T-helper 2 cell (primary cell): Measurements from ENCODE around the gene PANK4.
A peak's percentile ranks its signal among the peaks of the same experiment; 100 is the strongest.
"Not testable (repeated sequence)": the region's sequence is repeated elsewhere in the genome, so short reads cannot be mapped to it uniquely, and the experiment has no call there.

Source experiments
- DNase-seq, 5 experiments: peaks; one replicate each; pipeline versions ENCODE4 v3.0.0 to v3.0.0-alpha.2; 2012 to 2022

The PANK4 gene

DNA sequence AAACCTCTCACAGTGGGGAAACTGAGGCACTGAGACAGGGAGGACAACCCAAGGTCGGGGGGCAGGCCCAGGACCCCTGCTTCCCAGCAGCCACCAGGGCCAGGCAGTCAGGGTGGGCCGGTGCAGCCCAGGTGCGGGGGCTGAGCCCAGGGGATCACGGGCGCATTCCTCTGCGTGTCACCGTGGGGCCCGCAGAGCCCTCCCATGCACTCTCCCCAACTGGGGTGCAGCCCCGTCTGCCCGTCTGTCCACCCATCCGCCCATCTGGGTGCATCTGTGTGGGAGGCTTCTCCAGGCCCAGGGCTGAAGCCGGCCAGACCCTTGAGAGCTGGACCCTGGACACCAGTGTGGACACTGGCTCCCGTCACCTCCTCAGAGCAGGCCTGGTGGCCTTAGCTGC is 53.2 kb downstream of the PANK4 start:
- no peak for DNase-seq

DNA sequence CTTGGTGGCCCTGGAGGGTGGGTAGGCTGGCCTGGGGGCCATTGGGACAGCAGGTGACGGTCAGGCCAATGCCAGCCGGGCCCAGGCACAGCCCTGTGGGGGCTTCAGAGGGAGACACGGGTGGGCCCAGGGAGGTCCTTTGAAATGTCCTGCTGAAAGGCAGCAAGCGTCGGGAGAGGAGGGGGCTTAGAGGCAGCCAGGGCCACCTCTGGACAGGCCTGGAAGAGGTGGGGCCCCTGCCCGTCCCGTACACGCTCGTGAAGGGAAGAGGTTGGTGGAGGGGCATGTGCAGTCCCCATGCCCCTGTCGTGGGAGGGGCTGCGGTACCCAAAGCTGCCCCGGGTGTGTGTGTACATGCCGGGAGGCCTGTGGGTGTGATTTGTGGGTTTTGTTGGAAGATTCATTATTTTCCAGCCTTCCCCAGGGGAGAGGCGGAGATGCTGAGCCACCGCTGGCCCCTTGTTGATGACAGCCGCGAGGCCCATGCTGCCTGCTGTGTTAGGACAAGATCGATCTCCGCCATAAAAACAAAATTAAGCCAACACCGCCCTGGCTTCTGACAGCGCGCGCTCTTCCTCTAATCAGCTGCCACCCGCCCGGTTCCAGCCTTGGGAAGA is 53.7 kb downstream of the PANK4 start:
- DNase-seq: no peak

DNA sequence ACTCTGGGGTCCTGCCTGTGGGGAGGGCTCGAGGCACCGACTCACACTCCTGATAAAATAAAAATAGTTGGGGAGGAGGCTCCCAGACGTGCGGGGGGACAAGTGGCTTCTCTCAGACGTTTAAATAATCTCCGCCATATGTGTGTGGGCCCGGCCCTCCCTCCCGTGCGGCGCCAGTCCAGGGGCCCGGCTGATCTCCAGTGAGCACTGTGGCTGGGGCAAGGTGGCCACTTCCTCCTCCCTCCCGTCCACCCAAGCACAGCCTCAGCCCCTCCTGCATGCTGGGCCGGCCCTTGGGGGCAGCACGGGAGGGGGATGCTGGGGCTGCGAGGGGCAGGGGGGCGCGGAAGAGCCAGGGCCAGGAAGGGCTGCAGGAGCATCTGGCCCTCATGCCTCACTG is 54.3 kb downstream of the PANK4 start:
- no peak for DNase-seq

DNA sequence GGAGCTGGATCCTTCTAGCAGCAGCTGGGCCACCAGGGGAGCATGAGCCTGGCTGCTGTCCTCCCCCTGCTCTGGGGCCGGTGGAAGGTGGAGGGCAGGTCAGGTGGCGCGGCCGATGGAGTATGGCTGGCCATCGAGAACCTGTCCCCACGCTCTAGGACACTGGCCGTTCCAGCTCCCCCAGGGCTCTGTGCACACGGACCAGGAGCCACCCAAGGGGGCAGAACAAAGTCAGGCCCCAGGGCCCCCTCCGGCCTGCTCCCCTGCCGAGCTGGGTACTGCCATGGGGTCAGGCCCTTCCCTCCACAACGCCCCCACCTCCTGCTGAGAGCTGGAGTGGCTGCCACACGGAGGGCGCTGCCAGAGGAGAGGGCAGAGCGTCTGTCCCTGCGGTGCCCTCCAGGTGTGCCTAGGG is 54.8 kb downstream of the PANK4 start:
- no peak for DNase-seq

DNA sequence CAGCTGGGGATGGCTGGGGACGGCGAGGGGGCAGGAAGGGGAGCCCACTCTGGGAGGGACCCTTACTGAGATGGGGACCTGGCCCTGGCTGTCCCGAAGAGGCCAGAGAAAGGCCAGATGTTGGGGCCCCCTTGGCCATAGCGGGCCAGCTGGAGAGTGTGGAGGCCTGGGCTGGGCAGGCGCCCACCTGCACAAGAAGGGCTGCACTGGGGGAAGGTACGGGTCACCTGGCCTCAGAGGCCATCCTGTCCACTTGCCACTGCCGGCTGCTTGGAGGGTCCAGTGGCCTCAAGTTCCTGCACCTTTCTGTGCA is 55.3 kb downstream of the PANK4 start:
- DNase-seq: no peak

DNA sequence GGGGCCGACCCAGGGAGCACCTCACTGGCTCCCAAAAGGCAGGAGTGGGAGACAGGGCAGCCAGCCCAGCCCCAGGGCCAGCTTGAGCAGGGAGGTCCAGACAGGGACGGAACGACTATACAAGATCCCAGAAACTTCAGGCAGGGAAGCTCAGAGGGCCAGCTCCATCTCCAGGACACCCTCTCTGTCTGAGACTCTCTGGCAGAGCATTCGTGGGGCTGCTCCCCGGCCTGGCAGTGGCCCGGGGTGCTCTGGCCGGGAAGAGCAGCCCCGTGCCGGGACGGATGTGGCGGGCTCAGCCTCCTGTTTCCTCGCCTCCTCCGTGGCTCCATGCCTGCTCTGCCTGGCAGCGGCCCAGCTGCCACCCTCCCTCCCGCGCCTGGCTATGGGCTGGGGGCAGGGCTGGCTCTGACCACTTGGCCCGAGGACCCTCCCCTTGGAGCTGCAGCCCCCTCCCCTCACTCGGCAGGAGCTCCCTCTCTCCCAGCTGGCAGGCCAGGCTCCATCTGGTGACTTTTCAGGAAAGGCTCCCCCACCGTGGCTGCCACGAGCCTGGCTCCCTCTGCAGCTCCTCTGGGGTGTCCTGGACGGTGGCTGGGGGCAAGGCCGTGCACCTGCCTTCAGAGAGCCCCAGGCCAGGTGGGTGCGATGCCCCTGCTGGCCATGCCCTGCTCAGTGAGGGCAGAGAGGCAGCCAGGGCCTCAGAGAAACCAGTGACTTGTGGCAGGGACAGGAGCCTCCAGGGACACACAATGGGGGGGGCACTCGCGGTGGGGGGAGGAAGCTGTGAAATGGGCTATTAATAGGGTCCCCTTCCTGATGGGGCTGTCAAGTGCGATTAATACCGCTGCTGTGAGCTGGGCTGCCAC is 55.9 kb downstream of the PANK4 start:
- DNase-seq: no peak

DNA sequence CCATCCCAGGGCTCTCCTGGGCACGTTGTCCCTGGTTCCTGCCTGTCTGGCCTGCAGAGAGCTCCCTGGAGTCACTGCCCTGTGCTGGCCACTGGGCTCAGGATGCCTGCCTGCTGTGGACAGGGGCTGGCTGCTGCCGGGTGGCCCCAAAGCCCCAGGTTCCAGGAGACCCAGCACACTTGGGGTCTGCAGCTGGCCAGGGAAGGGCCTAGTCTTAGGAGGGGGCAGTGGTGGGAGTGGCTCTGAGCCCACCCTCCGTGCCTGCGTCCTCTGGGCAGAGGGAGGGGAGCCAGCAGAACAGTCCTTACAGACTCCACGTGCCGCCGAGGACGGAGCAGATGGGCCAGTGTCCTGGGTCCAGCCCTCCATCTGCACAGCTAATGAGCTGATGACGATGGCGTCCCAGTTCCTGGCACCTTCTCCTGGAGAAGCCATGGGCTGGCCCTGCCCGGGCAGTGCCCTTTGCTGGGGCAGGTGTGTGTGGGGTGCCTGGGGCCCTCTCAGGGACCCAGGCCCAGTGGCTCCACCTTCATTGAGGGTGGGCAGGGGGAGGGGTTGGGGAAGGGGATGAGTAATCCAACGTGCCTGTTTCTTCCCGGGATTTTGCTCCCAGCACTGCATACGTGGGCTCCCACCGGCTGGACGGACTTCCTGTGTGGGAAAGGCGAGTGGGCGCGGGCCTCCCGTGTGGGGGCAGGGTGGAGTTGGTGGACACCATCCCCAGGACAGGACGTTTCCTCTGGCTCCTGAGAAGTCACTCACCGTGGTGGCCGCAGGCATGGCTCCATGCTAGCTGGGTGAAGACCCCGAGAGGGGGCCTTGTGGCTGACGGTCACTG is 57.1 kb downstream of the PANK4 start:
- DNase-seq: no peak

DNA sequence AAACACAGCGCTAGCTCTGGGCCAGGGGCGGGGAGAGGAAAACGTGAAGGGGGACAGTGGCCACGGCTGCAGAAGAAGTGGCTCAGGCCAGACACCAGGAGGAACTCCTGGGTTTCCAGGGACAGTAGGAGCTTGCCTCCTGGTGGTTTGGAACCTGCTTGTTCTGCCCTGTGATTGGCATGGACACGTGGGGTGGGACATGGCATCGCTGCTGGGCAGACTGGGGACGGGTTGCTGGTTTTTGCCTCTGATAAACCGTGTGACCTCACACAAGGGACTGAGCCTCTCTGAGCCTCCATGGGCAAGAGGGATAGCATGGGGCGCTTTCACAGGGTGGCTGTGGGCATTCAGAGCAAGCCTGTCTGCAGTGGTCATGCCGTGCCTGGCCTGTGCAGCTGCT is 57.9 kb downstream of the PANK4 start:
- no peak for DNase-seq

DNA sequence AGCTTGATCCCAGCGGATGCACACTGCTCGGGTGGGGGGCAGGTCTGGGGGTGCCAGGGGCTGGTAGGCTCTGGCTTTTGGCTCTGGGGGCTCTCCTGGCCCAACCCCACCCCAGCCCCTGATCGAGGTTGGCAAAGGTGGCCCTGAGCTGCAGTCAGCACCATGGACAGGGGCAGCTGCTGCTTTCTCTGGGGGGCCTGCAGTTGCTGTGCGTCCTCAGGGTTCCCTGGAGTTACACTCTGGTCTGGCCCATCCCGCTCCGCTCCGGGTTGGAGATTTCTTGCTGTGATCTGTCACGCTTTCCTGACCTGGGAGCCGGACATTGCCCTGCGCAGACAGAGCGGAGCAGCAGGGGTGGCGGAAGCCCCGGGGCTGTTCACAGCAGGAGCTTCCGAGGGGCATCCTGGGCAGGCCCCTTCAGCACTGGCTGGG is 58.3 kb downstream of the PANK4 start:
- peak in 4 of 5 experiments; percentile 14 to 30 (median 21) for DNase-seq

DNA sequence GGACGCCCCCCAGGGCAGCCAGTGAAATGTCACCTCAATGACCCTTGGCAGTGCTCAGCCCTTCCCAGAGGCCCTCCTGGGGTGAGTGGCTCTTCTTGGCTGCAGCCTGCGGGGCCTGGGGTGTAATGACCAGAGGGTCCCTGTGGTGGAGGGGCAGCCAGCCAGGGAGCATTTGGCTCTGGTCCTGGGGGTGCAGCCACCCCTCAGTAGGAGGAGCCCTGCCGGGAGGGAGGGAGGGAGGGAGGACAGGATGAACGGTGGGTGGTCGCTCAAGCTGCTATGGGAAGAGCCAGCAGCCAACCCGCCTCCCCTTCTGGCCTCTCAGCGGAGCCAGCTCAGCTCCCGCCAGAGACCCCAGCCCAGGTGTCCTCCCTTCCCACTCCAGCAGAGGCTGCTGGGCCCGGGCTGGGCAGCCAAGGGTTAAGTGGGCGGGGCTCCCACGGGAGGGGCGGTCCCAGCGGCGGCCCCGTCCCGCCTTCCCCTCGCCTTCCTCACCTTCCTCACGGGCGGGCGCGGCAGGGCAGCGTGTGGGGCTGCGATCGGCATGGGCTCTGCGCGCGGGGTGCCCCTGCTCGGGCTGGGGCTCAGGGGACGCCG is 59.3 kb downstream of the PANK4 start:
- DNase-seq: peak in 2 of 5 experiments; percentile 8 to 16

DNA sequence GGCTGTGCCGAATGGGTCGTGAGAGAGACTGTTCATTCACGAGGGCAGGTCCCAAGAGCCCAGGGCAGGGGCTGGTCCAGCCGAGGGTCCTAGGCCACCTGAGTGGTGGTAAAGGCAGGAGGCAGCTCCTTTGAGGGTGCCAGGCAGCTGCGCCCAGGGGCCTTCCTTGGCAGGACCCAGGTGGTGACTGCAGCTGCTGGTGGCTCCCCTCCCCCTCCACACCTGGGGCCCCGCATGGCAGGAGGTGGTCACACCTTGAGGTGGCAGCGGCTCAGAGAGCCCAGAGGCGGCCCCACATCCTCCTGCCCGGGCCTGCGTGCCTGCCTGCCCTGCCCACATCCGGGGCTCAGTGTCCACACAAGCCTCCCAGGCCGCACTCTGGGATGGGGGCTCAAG is 60.1 kb downstream of the PANK4 start:
- no peak for DNase-seq

DNA sequence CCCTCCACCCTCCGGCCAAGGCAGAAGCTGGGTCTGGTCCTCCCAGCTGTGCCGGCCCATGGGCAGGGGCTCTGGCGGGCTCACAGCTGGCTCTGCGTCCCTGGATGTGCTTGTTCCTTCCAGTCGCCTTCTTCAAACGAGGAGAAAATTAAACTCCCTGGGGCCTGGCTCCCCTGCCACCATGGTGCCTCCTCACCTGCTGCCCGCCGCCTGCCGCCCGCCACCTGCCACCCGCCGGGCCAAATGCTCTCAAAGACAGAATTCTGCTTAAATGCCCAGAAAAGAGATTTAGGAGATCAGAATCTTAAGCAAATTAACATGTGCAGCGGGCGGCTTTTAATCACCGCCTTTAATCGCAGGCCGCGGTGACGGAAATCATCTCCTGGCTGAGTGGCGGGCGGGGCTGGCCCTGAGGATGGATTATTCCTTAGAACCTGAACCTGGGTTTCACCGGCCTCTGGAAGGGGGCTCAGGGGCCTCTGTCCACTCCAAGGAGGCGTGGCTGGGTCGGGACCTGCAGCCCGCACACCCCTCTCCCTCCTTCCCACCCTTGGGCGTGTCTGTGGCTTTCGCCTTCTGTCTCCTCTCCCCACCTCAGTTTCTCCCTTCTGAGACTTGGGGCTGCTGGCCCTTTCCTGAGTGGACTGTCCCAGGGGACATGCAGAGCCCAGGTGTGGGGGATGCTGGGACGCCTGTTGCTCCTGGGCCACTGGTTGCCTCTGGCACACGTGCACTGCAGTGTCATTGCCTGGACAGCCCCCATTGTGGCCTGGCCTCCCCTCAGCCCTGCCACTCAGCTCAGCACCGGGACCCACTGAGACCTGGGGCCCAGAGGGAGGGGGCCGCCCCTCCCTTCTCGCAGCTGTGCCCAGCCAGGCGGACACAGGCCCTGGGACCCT is 60.8 kb downstream of the PANK4 start:
- DNase-seq: no peak

DNA sequence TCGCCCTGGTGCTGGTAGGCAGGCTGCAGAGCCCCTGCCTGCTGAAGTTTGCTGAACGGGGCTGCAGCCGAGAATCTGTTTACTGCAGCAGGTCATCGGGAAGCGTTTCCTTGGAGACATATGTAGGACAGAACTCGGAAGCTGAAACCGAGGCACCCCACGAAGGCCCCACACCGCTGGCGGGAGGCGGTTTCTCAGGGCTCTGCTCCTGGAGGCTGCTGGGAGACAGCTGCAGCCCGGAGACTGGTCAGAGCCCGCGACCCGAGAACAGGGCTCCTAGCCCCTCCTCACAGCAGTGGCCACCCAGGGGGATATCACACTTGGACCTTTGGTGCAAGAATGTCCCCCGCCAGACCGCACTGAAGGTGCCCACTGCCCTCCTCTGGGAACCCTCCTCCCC is 63.0 kb downstream of the PANK4 start:
- DNase-seq: no peak

DNA sequence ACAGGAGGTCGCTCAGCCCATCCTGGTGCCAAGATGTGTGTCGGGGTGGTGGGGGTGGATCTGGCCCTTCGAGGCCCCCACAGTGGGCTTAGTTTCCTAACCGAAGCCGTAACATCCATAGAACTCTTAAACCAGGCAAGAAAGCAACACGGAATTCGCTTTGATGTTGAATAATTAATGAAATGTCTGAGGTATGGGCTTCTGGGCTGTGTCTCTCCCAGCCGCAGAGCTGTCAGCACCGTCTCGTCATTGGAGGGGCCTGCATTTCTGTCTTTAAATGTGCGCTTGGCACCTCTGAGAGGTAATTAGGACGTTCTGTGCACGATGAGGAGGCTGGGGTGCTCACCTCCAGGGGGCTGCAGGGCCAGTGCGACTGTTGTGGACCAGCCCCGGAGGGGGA is 63.6 kb downstream of the PANK4 start:
- no peak for DNase-seq

DNA sequence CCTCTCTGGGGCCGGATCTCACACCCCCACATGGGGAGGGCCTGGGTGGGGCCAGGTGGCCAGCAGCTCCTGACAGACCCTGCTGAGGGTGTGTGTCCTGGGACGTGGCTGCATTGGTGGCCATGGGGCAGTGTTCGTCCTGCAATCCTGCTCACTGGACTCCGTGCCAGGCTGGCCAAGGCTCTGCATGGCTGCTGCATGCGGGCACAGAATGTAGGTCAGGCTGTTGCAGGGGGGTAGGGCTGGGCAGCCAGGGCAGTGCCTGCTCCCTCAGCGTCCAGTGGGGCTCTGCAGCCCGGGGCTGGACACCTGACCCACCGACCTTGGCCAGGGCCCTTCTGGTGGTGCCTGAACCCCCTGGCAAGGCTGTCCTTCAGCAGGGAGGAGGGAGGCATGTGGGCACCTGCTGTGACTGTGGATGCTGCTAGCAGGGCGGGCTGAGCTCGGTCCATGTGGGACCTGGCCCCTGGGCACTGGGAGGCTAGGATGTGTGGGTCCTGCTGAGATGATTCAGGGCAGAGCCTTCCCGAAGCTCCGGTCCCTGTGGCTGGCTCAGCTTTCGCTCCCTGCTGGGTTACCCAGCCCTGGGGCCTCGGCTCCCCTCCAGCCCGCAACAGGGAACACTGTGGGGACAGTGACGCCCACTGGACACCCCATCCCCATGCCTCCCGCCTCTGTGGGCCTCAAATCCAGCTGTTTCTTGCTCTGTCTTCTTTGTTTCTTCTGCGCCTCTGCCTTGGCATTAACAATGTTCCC is 65.2 kb downstream of the PANK4 start:
- DNase-seq: no peak

DNA sequence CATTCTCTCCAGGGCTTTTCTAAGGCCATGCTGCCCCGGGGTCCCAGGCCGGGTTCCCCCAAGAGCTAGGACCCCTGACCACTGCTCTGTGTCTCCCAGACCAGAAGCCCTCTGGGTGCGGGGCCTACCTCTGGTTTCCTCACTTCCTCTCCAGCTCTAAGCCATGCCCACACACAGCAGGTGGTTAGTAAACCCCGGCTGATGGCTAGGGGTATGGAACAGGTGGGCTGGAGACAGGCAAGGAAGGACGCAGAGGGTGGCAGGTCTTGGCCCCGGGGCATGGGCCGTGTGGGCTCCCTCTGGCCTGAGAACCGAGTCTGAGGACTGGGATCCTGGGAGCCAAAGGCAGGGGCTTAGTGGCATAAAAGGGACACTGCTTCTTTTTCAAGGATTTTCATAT is 66.2 kb downstream of the PANK4 start:
- no peak for DNase-seq

DNA sequence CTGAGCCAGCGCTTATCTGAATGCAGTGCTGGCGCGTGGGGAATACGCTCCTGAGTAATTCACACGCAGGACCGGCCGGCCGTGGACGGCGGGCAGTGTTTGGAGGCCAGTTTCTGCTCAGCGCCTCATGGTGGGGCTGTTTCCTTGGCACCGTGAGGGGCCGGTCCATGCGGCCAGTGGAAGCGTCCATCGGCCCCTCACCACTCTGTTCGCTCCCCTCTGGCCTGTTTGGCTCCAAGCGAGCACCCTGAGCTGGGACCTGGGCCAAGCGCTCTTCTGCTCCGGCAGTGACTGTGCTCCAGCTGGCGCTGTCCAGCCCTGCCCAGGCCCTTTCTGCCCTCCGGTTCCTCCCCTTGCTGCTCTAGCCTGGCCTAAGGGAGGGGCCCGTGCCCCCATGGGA is 66.6 kb downstream of the PANK4 start:
- no peak for DNase-seq

DNA sequence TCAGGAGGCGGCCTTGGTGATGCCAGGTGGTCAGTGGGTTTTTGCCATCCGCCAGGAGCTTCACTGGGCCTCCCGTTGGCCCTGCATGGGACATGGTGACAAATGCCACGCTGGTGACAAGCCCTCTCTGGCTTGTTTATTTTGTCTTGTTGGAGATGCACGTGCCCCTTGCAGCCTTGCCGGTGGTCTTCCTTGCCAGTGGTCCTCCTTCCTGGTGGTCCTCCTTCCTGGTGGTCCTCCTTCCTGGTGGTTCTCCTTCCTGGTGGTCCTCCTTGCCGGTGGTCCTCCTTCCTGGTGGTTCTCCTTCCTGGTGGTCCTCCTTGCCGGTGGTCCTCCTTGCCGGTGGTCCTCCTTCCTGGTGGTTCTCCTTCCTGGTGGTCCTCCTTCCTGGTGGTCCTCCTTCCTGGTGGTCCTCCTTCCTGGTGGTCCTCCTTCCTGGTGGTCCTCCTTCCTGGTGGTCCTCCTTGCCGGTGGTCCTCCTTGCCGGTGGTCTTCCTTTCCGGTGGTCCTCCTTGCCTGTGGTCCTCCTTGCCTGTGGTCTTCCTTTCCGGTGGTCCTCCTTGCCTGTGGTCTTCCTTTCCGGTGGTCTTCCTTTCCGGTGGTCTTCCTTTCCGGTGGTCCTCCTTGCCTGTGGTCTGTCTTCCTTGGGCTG is 67.2 kb downstream of the PANK4 start:
- not testable (repeated sequence) for DNase-seq

DNA sequence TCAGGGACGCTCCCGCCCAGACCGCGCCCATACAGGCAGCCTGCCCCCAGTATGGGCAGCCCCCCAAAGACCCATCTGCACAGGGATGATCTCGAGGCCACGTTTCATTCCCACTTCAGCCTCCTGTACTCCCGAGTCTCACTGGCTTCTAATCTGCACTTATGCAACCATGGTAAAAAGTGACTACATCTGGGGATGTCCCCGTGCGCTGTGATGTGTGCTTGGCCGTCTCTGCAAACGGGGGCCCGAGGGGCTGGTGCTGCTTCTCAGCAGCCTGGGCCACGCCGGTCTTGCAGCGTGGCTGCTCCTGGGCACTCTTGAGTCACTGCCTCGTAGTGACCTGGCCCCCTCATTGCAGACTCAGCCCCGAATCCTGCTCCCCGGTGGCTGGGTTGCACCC is 67.7 kb downstream of the PANK4 start:
- DNase-seq: no peak
